ENCODE data around the gene ERBB2.

ERBB2 gene

DNA sequence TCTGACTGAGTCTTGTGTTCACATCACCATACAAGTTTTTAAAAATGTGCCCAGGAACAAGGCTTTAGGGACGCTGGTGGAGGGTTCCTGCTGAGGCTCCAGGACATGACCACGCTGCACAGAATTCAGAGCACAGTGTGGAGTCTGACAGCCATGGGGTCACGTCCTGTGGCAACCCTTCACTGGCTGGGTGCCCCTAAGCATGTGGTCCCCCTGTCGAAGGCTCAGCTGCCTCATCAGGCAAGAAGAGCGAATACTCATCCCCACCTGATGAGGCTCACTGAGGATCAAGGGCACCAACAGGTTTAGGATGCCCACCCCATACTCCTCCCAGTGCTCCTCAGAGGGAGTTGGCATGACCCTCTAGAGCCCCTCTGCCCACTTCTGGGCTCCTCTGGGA, 25.7 kb upstream of the ERBB2 start:
- H3K79me2 ChIP-seq (ENCODE audit: low read length) = no peaks in the 10 kb centered on the region
- no peak overlapping the region for H3K9ac ChIP-seq (ENCODE audit: low read length)
- TF ChIP-seq EZH2phosphoT487 (IDR thresholded peaks at IDR 0.05; ENCODE audit: low read length) (no peak), EZH2 (optimal IDR thresholded peaks at IDR 0.05; ENCODE audit: low read depth, low read length) (no peak)
- TF ChIP-seq, protein P1, sequence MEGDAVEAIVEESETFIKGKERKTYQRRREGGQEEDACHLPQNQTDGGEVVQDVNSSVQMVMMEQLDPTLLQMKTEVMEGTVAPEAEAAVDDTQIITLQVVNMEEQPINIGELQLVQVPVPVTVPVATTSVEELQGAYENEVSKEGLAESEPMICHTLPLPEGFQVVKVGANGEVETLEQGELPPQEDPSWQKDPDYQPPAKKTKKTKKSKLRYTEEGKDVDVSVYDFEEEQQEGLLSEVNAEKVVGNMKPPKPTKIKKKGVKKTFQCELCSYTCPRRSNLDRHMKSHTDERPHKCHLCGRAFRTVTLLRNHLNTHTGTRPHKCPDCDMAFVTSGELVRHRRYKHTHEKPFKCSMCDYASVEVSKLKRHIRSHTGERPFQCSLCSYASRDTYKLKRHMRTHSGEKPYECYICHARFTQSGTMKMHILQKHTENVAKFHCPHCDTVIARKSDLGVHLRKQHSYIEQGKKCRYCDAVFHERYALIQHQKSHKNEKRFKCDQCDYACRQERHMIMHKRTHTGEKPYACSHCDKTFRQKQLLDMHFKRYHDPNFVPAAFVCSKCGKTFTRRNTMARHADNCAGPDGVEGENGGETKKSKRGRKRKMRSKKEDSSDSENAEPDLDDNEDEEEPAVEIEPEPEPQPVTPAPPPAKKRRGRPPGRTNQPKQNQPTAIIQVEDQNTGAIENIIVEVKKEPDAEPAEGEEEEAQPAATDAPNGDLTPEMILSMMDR (IDR thresholded peaks at IDR 0.05; ENCODE audit: low read length) = no peak
- no peak overlapping the region for H3K4me3 ChIP-seq (ENCODE audit: low read length)
- no peaks in the 10 kb centered on the region for H3K9me2 ChIP-seq (replicated peaks; ENCODE audit: insufficient read depth, low read length)
- H3K4me2 ChIP-seq (ENCODE audit: low read depth, low read length) = no peak overlapping the region
- H4K20me1 ChIP-seq (ENCODE audit: insufficient read depth, low read length) = no peaks in the 10 kb centered on the region
- H3K9me3 ChIP-seq (replicated peaks; ENCODE audit: insufficient read depth, low read length) = no peaks in the 10 kb centered on the region
- peaks cover 8% of the 10 kb centered on the region; the same call in 1 of the 2 replicates for H3K27me3 ChIP-seq (replicated peaks; ENCODE audit: insufficient read depth, low read length)
- no peaks in the 10 kb centered on the region for H3K4me1 ChIP-seq (ENCODE audit: low read length)
- H3K36me3 ChIP-seq (replicated peaks; ENCODE audit: insufficient read depth, low read length) = no peaks in the 10 kb centered on the region
- DNase-seq = no peak
- no peak overlapping the region for H2AFZ ChIP-seq (ENCODE audit: low read length)
- no peak overlapping the region for H3K27ac ChIP-seq (ENCODE audit: low read length)
- H3F3A ChIP-seq (ENCODE audit: insufficient read depth, low read length) = no peaks in the 10 kb centered on the region

GRCh38 chr17:39674702-39675389, 25.0 kb upstream of the ERBB2 start:
- H3K36me3 ChIP-seq (replicated peaks; ENCODE audit: insufficient read depth, low read length) = no peaks in the 10 kb centered on the region
- DNase-seq = no peak
- no peaks in the 10 kb centered on the region for H3K9me2 ChIP-seq (replicated peaks; ENCODE audit: insufficient read depth, low read length)
- H3K4me1 ChIP-seq (ENCODE audit: low read length) = no peaks in the 10 kb centered on the region
- H2AFZ ChIP-seq (ENCODE audit: low read length) = no peak overlapping the region
- no peaks in the 10 kb centered on the region for H3K79me2 ChIP-seq (ENCODE audit: low read length)
- H3K27me3 ChIP-seq (replicated peaks; ENCODE audit: insufficient read depth, low read length) = peaks cover 1% of the 10 kb centered on the region; the same call in 1 of the 2 replicates
- no peak overlapping the region for H3K9ac ChIP-seq (ENCODE audit: low read length)
- H3K27ac ChIP-seq (ENCODE audit: low read length) = no peak overlapping the region
- no peaks in the 10 kb centered on the region for H3K9me3 ChIP-seq (replicated peaks; ENCODE audit: insufficient read depth, low read length)
- no peaks in the 10 kb centered on the region for H3F3A ChIP-seq (ENCODE audit: insufficient read depth, low read length)
- TF ChIP-seq, protein P1 (IDR thresholded peaks at IDR 0.05; ENCODE audit: low read length) = no peak
- TF ChIP-seq EZH2phosphoT487 (IDR thresholded peaks at IDR 0.05; ENCODE audit: low read length) (no peak), EZH2 (optimal IDR thresholded peaks at IDR 0.05; ENCODE audit: low read depth, low read length) (no peak)
- H4K20me1 ChIP-seq (ENCODE audit: insufficient read depth, low read length) = no peaks in the 10 kb centered on the region
- H3K4me2 ChIP-seq (ENCODE audit: low read depth, low read length) = no peak overlapping the region
- no peak overlapping the region for H3K4me3 ChIP-seq (ENCODE audit: low read length)

GRCh38 chr17:39675390-39676082, 24.3 kb upstream of the ERBB2 start:
- H3K27me3 ChIP-seq (replicated peaks; ENCODE audit: insufficient read depth, low read length) = no peaks in the 10 kb centered on the region
- H4K20me1 ChIP-seq (ENCODE audit: insufficient read depth, low read length) = no peaks in the 10 kb centered on the region
- H3K4me2 ChIP-seq (ENCODE audit: low read depth, low read length) = no peak overlapping the region
- H3K9me3 ChIP-seq (replicated peaks; ENCODE audit: insufficient read depth, low read length) = no peaks in the 10 kb centered on the region
- H3K9me2 ChIP-seq (replicated peaks; ENCODE audit: insufficient read depth, low read length) = no peaks in the 10 kb centered on the region
- H2AFZ ChIP-seq (ENCODE audit: low read length) = no peak overlapping the region
- H3K9ac ChIP-seq (ENCODE audit: low read length) = no peak overlapping the region
- no peaks in the 10 kb centered on the region for H3K36me3 ChIP-seq (replicated peaks; ENCODE audit: insufficient read depth, low read length)
- no peak for DNase-seq
- H3K27ac ChIP-seq (ENCODE audit: low read length) = no peak overlapping the region
- no peaks in the 10 kb centered on the region for H3K4me1 ChIP-seq (ENCODE audit: low read length)
- no peaks in the 10 kb centered on the region for H3K79me2 ChIP-seq (ENCODE audit: low read length)
- no peaks in the 10 kb centered on the region for H3F3A ChIP-seq (ENCODE audit: insufficient read depth, low read length)
- H3K4me3 ChIP-seq (ENCODE audit: low read length) = no peak overlapping the region
- TF ChIP-seq, protein P1 (IDR thresholded peaks at IDR 0.05; ENCODE audit: low read length) = no peak
- TF ChIP-seq EZH2 (optimal IDR thresholded peaks at IDR 0.05; ENCODE audit: low read depth, low read length) (no peak), EZH2phosphoT487 (IDR thresholded peaks at IDR 0.05; ENCODE audit: low read length) (no peak)
